ENCODE data around the gene RPAP3.
"Not testable (repeated sequence)": the region's sequence is repeated elsewhere in the genome, so short reads cannot be mapped to it uniquely, and the experiment has no call there.

Gene RPAP3

DNA sequence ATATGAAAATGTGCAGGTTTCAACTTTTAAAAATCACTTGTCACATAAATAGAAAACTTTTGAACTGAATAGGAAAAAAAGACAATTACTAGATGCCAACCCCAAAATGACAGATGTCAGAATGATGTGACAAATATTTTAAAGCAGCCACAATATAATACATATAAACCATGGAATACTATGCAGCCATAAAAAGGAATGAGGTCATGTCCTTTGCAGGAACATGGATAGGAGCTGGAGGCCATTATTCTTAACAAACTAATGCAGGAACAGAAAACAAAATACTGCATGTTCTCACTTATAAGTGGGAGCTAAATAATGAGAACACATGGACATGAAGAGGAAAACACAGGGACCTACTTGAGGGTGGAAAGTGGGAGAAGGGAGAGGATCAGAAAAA lies 70.1 kb downstream of the RPAP3 start:
- H3K4me1 ChIP-seq (ENCODE audit: control insufficient read depth, insufficient read depth, low read length): not testable (repeated sequence)

DNA sequence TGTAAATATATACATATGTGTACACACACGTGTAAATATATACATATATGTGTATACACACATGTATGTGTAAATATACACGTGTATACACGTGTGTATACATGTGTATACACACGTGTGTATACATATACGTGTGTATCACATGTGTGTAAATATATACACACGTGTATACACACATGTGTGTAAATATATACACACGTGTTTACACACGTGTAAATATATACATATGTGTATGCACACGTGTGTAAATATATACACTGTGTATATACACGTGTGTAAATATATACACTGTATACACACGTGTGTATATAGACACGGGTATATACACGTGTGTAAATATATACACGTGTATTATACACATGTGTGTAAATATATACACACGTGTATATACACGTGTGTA lies 71.7 kb downstream of the RPAP3 start:
- H3K4me1 ChIP-seq (ENCODE audit: control insufficient read depth, insufficient read depth, low read length): no peaks in the 10 kb centered on the region
- H3K4me3 ChIP-seq (ENCODE audit: low read length): no peak overlapping the region
- no peak overlapping the region for H3K9ac ChIP-seq (ENCODE audit: low read length)
- no peaks in the 10 kb centered on the region for H3K27me3 ChIP-seq (ENCODE audit: control insufficient read depth, insufficient read depth, low read length)
- no peak overlapping the region for H3K27ac ChIP-seq (ENCODE audit: low read depth, low read length)
- H3K36me3 ChIP-seq (ENCODE audit: control insufficient read depth, insufficient read depth, low read length): no peaks in the 10 kb centered on the region

More for the DNA sequence above, 70.1 kb downstream of the RPAP3 start:
- not testable (repeated sequence) for H3K36me3 ChIP-seq (ENCODE audit: control insufficient read depth, insufficient read depth, low read length); H3K27ac ChIP-seq (ENCODE audit: low read depth, low read length); H3K4me3 ChIP-seq (ENCODE audit: low read length); H3K27me3 ChIP-seq (ENCODE audit: control insufficient read depth, insufficient read depth, low read length); H3K9ac ChIP-seq (ENCODE audit: low read length)

DNA sequence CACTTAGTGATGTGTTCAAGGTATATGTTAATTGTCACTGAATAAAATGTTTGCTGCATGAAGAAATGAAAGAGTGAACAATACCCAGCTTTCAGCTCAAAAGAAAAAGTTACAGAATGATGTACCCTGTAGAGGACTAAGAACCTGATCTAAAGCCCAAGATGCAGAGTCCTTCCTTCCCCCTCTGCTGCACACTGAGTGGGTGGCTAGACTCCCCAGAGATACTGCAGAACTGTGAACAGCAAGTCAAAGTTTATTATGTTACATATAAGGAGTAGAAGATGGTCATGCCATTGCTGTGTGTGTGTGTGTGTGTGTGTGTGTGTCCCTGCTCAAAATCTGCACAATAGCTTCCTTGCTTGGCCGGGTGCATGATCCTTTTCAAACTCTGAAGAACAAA lies 83.9 kb downstream of the RPAP3 start:
- Histone ChIP-seq H3K36me3 (ENCODE audit: control insufficient read depth, insufficient read depth, low read length) (no peaks in the 10 kb centered on the region), H3K4me3 (ENCODE audit: low read length) (no peak overlapping the region), H3K27me3 (ENCODE audit: control insufficient read depth, insufficient read depth, low read length) (no peaks in the 10 kb centered on the region), H3K9ac (ENCODE audit: low read length) (no peak overlapping the region), H3K27ac (ENCODE audit: low read depth, low read length) (no peak overlapping the region), H3K4me1 (ENCODE audit: control insufficient read depth, insufficient read depth, low read length) (no peaks in the 10 kb centered on the region)

DNA sequence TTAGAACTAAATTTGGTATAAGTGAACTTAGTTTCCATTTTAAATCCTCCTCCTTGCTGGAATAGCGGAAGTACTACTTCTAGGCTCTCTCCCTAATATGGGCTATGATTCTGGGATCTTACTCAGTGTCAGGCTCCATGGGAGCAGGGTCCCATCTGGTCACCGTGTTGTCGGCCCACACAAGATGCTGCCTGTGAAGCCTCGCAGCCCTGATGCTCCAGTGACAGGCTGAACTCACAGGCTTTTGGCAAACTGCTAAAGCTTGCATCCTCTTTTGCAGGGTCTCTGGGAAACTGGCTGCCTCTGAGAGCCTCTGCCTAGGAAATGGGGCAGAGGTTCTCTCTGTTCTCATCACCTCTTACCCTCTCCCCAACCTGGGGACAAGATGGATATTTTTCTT lies 88.4 kb downstream of the RPAP3 start:
- no peak overlapping the region for H3K4me3 ChIP-seq (ENCODE audit: low read length)
- no peaks in the 10 kb centered on the region for H3K36me3 ChIP-seq (ENCODE audit: control insufficient read depth, insufficient read depth, low read length)
- no peak overlapping the region for H3K27ac ChIP-seq (ENCODE audit: low read depth, low read length)
- H3K9ac ChIP-seq (ENCODE audit: low read length): no peak overlapping the region
- H3K27me3 ChIP-seq (ENCODE audit: control insufficient read depth, insufficient read depth, low read length): no peaks in the 10 kb centered on the region
- H3K4me1 ChIP-seq (ENCODE audit: control insufficient read depth, insufficient read depth, low read length): no peaks in the 10 kb centered on the region

DNA sequence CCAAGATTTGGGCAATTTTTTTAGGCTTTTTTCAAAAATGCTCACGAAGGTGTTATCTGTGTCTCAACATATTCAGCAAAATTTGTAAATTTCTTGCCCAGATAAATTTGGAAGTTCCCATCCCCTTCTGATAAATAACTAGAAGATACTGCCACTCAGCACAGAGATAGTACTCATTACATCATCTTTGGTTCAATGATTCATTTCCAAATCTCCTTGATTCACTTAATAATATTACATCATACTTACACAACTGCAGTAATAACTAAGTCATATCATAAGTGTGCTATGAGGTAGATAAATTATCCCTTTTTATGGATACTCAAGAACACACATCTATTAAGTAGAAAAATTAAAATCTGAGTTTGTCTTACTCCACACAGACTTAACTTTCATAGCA lies 89.4 kb downstream of the RPAP3 start:
- H3K27ac ChIP-seq (ENCODE audit: low read depth, low read length): no peak overlapping the region
- no peak overlapping the region for H3K9ac ChIP-seq (ENCODE audit: low read length)
- H3K27me3 ChIP-seq (ENCODE audit: control insufficient read depth, insufficient read depth, low read length): no peaks in the 10 kb centered on the region
- no peaks in the 10 kb centered on the region for H3K36me3 ChIP-seq (ENCODE audit: control insufficient read depth, insufficient read depth, low read length)
- no peaks in the 10 kb centered on the region for H3K4me1 ChIP-seq (ENCODE audit: control insufficient read depth, insufficient read depth, low read length)
- no peak overlapping the region for H3K4me3 ChIP-seq (ENCODE audit: low read length)

DNA sequence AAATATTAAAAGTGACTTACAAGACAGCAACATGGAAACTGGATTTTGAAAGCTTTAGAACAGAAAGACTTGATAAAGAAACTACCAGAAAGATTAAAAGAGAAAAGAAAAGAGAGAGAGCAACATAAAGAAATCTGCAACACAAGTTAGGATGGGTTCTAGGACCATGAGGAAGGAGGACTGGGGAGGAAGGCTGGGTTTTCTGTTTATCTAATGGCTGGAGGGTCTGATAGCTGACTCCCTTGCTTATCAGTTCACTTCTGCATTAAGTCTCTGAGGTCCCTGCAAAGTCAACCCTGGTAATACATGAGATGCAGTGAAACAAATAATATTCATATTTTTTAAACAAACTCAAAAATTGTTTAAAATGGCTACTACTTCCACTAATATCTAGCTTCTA lies 90.1 kb downstream of the RPAP3 start:
- no peaks in the 10 kb centered on the region for H3K4me1 ChIP-seq (ENCODE audit: control insufficient read depth, insufficient read depth, low read length)
- H3K4me3 ChIP-seq (ENCODE audit: low read length): no peak overlapping the region
- H3K27me3 ChIP-seq (ENCODE audit: control insufficient read depth, insufficient read depth, low read length): no peaks in the 10 kb centered on the region
- H3K9ac ChIP-seq (ENCODE audit: low read length): no peak overlapping the region
- no peaks in the 10 kb centered on the region for H3K36me3 ChIP-seq (ENCODE audit: control insufficient read depth, insufficient read depth, low read length)
- H3K27ac ChIP-seq (ENCODE audit: low read depth, low read length): no peak overlapping the region

DNA sequence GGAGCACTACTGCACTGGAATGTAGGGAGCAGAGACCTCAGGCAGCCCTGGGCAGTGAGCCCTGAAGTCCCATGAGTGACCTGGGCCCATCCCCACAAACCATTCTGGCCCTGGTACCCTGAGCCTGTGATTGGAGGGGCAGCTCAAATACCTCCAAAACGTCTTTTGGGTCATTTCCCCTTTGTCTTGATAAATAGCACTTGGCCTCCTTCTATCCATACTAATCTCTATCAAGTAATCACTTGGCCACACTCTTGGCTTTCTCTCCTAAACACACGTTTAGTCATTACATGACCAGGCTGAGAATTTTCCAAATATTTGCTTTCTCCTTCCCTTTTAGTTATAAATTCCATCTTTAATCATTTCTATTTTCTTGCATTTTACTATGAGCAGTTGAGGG lies 91.3 kb downstream of the RPAP3 start:
- Histone ChIP-seq H3K4me1 (ENCODE audit: control insufficient read depth, insufficient read depth, low read length) (no peaks in the 10 kb centered on the region), H3K36me3 (ENCODE audit: control insufficient read depth, insufficient read depth, low read length) (no peaks in the 10 kb centered on the region), H3K27me3 (ENCODE audit: control insufficient read depth, insufficient read depth, low read length) (no peaks in the 10 kb centered on the region), H3K9ac (ENCODE audit: low read length) (no peak overlapping the region), H3K27ac (ENCODE audit: low read depth, low read length) (no peak overlapping the region), H3K4me3 (ENCODE audit: low read length) (no peak overlapping the region)

DNA sequence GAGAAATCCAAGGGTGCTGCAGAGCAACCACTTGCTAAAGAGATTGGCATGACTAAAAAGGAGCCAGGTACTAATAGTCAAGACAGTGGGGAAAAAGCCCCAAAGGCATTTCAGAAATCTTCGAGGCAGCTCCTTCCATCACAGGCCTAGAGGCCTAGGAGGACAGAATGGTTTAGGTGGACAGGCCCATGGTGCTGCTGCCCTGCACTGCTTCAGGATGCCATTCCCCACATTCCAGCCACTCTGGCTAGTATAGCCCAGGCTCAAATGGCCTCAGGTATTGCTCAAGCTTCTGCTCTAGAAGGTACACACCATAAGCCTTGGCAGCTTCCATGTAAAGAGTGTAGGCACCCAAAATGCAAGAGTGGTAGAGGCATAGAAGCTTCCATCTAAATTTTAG lies 92.9 kb downstream of the RPAP3 start:
- no peaks in the 10 kb centered on the region for H3K4me1 ChIP-seq (ENCODE audit: control insufficient read depth, insufficient read depth, low read length)
- H3K27me3 ChIP-seq (ENCODE audit: control insufficient read depth, insufficient read depth, low read length): no peaks in the 10 kb centered on the region
- no peak overlapping the region for H3K4me3 ChIP-seq (ENCODE audit: low read length)
- H3K9ac ChIP-seq (ENCODE audit: low read length): no peak overlapping the region
- H3K27ac ChIP-seq (ENCODE audit: low read depth, low read length): no peak overlapping the region
- no peaks in the 10 kb centered on the region for H3K36me3 ChIP-seq (ENCODE audit: control insufficient read depth, insufficient read depth, low read length)

DNA sequence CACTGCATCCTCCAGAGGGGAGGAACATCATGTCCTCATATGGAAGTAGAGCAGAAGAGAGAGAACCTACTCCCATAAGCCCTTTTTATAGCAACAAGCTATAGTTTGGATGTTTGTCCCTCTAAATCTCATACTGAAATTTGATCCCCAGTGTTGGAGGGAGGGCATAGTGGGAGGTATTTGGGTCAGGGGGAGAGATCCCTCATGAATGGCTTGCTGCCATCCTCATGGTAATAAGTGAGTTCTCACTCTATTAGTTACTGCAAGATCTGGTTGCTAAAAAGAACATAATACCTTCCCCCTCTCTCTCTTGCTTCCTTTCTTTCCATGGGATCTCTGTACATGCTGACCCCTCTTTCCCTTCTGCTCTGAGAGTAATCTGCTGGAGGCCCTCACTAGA lies 93.9 kb downstream of the RPAP3 start:
- H3K4me3 ChIP-seq (ENCODE audit: low read length): no peak overlapping the region
- no peak overlapping the region for H3K9ac ChIP-seq (ENCODE audit: low read length)
- H3K36me3 ChIP-seq (ENCODE audit: control insufficient read depth, insufficient read depth, low read length): no peaks in the 10 kb centered on the region
- H3K27ac ChIP-seq (ENCODE audit: low read depth, low read length): no peak overlapping the region
- H3K27me3 ChIP-seq (ENCODE audit: control insufficient read depth, insufficient read depth, low read length): no peaks in the 10 kb centered on the region
- no peaks in the 10 kb centered on the region for H3K4me1 ChIP-seq (ENCODE audit: control insufficient read depth, insufficient read depth, low read length)

Data from rectal smooth muscle tissue (tissue), 1 donor.